Parathyroid adenoma (tissue), 2 donors: ENCODE measurements around the gene EPM2AIP1.

Source experiments
- H2AFZ ChIP-seq: fragments of 300-600 bp; sonication (generic); one replicate; pipeline ENCODE4 v1.7.0; 2017; ENCODE audit warnings: antibody characterized with exemption, mild to moderate bottlenecking
- H3K27ac ChIP-seq: fragments of 300-600 bp; sonication (generic); one replicate; pipeline ENCODE4 v1.7.0; 2017
- H3K27me3 ChIP-seq: fragments of 300-600 bp; sonication (generic); one replicate; pipeline ENCODE4 v1.7.0; 2017; ENCODE audit warnings: low read length; ENCODE audit not compliant: control insufficient read depth, insufficient read depth
- H3K36me3 ChIP-seq: fragments of 300-600 bp; sonication (generic); one replicate; pipeline ENCODE4 v1.7.0; 2017; ENCODE audit warnings: low read length; ENCODE audit not compliant: control insufficient read depth, insufficient read depth
- H3K4me1 ChIP-seq: fragments of 300-600 bp; sonication (generic); one replicate; pipeline ENCODE4 v1.7.0; 2017; ENCODE audit warnings: control low read depth
- H3K4me2 ChIP-seq: fragments of 300-600 bp; sonication (generic); one replicate; pipeline ENCODE4 v1.7.0; 2017; ENCODE audit warnings: low read length
- H3K4me3 ChIP-seq: fragments of 300-600 bp; sonication (generic); one replicate; pipeline ENCODE4 v1.7.0; 2017; ENCODE audit warnings: low read depth, low read length
- H3K79me2 ChIP-seq: fragments of 300-600 bp; sonication (generic); one replicate; pipeline ENCODE4 v1.7.0; 2017; ENCODE audit warnings: control low read depth
- H3K9ac ChIP-seq: fragments of 300-600 bp; sonication (generic); one replicate; pipeline ENCODE4 v1.7.0; 2017; ENCODE audit warnings: mild to moderate bottlenecking
- H3K9me3 ChIP-seq: fragments of 300-600 bp; sonication (generic); one replicate; pipeline ENCODE4 v1.7.0; 2017; ENCODE audit warnings: low read length; ENCODE audit not compliant: control insufficient read depth
- TF ChIP-seq, protein P1 (sequence below): fragments of 300-600 bp; sonication (generic); IDR thresholded peaks from one replicate; pipeline ENCODE4 v1.7.0; 2017; ENCODE audit warnings: antibody characterized with exemption, mild to moderate bottlenecking
- donor health status: primary hyperparathyroidism.

EPM2AIP1 gene

DNA sequence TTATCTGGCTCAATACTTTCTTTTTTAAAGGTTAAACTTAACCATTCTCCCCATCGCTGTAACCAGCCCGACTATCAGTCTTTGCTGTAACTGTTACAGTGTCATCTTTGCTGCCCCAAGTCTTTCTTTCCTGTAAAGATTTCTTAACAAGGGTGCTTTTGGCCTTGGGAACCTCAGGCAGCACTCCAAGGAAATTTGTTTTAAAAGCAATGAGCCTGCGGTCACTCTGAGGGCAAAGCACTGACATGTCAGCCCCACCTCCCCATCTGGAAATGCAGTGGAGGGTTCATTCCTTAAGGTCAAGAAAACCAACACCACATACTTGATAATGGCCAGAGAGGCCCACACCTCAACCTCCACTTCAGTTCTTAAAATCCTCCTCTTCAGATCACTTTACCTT is 51.3 kb downstream of the EPM2AIP1 start:
- H2AFZ ChIP-seq, result no peak overlapping the region
- H3K9me3 ChIP-seq, result no peaks in the 10 kb centered on the region
- no peaks in the 10 kb centered on the region for H3K79me2 ChIP-seq
- no peak overlapping the region for H3K4me3 ChIP-seq
- H3K9ac ChIP-seq, result no peak overlapping the region
- TF ChIP-seq, protein P1, sequence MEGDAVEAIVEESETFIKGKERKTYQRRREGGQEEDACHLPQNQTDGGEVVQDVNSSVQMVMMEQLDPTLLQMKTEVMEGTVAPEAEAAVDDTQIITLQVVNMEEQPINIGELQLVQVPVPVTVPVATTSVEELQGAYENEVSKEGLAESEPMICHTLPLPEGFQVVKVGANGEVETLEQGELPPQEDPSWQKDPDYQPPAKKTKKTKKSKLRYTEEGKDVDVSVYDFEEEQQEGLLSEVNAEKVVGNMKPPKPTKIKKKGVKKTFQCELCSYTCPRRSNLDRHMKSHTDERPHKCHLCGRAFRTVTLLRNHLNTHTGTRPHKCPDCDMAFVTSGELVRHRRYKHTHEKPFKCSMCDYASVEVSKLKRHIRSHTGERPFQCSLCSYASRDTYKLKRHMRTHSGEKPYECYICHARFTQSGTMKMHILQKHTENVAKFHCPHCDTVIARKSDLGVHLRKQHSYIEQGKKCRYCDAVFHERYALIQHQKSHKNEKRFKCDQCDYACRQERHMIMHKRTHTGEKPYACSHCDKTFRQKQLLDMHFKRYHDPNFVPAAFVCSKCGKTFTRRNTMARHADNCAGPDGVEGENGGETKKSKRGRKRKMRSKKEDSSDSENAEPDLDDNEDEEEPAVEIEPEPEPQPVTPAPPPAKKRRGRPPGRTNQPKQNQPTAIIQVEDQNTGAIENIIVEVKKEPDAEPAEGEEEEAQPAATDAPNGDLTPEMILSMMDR, result no peak
- no peaks in the 10 kb centered on the region for H3K36me3 ChIP-seq
- H3K4me2 ChIP-seq, result no peak overlapping the region
- H3K4me1 ChIP-seq, result no peaks in the 10 kb centered on the region
- H3K27ac ChIP-seq, result no peak overlapping the region
- no peaks in the 10 kb centered on the region for H3K27me3 ChIP-seq

DNA sequence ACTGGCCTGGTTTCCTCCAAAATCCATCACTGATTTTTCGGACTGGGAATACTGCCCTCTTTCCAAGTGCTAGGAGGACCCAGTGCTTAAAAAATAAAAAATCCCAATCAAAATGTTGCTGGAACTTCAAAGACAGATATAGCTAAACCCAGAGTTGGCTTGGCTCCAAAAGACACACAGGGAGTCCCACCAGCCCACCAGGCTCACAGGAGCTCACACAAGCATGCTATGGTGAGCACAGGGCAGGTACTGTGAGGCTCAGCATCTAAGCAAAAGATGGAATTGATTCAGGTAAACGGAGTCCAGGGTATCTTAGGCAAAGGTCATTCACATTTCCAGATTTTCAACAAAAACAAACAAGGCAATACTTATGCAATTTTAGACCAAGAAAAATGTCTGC is 51.8 kb downstream of the EPM2AIP1 start:
- H3K9me3 ChIP-seq, result no peaks in the 10 kb centered on the region
- no peaks in the 10 kb centered on the region for H3K79me2 ChIP-seq
- no peak overlapping the region for H3K9ac ChIP-seq
- H3K4me2 ChIP-seq, result no peak overlapping the region
- no peak overlapping the region for H3K27ac ChIP-seq
- H3K36me3 ChIP-seq, result no peaks in the 10 kb centered on the region
- TF ChIP-seq, protein P1, result no peak
- no peak overlapping the region for H3K4me3 ChIP-seq
- H2AFZ ChIP-seq, result no peak overlapping the region
- no peaks in the 10 kb centered on the region for H3K4me1 ChIP-seq
- no peaks in the 10 kb centered on the region for H3K27me3 ChIP-seq

DNA sequence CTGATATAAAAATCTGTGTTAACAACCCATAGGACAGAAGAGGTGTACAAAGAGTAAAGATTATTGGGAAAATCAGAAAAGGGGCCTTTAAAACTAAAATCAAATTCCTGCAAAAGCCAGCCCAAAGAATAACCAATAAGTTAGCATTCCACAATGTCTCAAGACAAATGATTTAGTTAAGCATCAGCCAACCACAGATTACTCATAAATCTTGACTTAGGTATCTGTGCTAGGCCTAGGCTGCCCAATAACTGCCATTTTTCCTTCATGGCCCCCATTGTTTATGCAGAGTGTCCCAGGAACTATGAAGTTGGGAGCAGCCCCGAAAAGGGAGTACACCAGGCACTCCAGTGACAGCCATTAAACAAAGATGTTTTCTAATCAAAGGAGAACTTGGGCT is 55.4 kb downstream of the EPM2AIP1 start:
- TF ChIP-seq, protein P1, result no peak
- Histone ChIP-seq H3K9me3 (no peaks in the 10 kb centered on the region), H3K79me2 (no peaks in the 10 kb centered on the region), H2AFZ (no peak overlapping the region), H3K27me3 (no peaks in the 10 kb centered on the region), H3K9ac (no peak overlapping the region), H3K4me3 (no peak overlapping the region), H3K4me2 (no peak overlapping the region), H3K27ac (no peak overlapping the region), H3K4me1 (no peaks in the 10 kb centered on the region), H3K36me3 (no peaks in the 10 kb centered on the region)
